ENCODE measurements around the gene TIPRL.

TIPRL gene

DNA sequence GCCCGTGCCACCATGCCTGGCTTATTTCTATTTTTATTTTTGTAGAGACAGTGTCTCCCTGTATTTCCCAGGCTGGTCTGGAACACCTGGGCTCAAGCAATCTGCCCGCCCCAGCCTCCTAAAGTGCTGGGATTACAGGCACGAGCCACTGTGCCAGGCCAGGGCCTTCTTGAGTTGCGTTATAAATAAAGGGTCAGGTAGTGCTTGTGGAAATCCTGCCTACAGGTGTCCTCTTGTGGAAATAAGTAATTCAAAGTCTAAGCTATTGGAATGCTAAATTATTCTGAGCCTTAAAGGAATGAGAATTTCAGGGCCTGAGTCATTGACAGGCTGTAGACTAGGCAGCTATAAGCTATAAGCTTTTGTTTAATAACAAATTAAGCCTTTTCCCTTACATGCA, 38.9 kb downstream of the TIPRL start:
- DNase-seq = no peak

DNA sequence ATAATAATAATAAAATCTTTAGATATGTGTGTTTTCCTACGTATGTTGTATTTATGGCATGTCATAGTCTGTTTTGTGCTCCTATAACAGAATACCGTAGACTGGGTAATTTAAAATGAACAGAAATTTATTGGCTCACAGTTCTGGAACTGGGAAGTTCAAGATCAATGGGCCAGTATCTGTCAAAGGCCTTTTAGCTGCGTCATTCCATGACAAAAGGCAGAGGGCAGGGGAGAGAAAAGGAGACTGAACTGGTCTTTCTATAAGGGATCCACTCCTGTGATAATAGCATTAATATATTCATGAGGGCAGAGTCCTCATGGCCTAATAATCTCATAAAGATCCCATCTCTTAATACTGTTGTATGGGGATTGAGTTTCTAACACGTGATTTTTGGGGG, 39.9 kb downstream of the TIPRL start:
- no peak for DNase-seq

DNA sequence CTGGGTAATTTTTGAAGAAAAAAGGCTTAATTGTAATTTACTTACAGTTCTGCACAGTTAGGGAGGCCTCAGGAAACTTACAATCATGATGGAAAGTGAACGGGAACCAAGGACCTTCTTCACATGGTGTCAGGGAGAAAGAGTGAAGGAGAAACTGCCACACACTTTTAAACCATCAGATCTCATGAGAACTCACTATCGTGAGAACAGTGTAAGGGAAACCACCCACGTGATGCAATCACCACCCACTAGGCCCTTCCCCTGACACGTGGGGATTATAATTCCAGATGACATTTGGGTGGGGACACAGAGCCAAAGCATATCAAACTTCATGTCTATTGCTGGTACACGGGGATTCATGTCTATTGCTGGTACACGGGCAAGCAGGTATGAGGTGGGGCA, 41.7 kb downstream of the TIPRL start:
- no peak for DNase-seq

DNA sequence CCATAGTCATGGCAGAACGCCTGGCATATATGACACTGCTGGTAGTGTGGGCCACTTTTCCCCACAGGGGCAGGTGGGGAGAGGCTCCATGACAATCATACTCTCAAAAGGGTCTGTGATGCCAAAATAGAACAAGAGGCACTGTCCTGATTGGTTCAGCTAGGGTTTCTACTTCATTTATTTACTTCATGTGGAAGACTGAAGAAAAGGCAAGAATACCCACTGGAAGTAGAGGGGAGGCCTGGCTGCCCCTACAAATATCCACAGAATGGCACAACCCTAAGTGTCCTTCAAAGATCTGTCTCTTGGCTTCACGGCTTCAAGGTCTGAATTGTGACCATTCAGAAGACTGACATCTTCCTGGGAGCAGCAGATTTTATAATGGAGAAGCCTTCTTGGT, 42.5 kb downstream of the TIPRL start:
- no peak for DNase-seq

DNA sequence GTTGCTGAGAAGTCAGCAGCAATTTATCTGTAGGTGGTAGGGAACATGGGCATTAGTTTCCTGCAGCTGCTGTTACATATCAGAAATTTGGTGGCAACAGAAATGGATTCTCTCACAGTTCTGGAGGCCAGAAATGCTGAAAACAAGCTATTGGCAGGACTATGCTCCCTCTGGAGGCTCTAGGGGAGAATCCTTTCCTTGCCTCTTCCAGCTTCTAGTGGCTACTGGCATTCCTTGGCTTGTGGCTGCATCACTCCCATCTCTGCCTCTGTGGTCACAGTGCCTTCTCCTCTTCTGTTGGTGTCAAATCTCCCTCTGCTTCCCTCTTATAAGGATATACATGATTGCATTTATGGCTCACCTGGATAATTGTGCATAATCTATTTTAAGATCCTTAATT, 44.5 kb downstream of the TIPRL start:
- DNase-seq = no peak

DNA sequence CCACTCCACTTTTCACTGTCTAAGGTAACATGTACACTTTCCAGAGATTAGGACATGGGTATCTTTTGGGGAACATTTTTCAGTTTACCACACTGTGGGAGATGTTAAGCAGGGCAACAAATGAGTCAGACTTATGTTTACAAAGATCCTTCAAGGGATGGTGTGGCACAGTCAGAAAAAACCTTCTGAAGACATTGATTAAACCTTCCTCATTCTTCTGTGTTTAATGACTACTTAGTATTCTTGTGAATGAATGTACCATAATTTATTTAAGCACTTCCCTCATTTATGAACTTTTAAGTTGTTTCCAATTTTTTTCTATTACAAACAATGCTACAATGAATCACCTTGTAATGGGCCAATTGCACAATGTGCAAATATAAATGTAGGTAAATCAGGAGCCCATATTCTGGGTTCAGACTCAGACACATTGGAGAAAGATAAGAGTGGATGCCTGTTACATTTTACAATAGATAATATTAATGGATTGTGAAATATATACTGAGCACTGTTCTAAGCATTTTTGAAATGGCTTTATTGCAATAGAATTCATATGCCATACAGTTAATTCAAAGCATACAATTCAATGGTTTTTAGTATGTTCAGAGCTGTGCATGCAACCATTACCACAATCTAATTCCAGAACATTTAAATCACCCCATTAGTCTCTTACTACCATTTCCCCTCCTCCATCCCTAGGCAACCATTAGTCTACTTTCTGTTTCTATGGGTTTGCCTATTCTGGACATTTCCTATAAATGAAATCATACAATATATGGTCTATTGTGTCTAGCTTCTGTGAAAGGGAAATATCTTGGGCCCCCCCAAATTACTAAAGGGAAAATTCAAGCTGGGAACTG, 45.1 kb downstream of the TIPRL start:
- DNase-seq = peak; percentile 87

DNA sequence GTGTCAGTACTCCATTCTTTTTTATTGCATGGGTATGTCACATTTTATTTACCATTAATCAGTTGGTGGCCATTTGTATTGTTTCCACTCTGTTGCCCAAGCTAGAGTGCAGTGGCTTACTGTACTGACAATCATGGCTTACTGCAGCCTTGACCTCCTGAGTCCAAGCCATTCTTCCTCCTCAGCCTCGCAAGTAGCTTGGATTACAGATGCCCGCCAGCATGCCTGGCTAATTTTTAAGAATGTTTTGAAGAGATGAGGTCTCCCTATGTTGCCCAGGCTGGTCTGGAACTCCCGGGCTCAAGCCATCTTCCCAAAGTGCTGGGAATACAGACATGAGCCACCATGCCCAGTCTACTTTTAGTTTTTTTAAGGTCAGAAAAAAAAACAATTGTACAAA, 46.2 kb downstream of the TIPRL start:
- DNase-seq = no peak

DNA sequence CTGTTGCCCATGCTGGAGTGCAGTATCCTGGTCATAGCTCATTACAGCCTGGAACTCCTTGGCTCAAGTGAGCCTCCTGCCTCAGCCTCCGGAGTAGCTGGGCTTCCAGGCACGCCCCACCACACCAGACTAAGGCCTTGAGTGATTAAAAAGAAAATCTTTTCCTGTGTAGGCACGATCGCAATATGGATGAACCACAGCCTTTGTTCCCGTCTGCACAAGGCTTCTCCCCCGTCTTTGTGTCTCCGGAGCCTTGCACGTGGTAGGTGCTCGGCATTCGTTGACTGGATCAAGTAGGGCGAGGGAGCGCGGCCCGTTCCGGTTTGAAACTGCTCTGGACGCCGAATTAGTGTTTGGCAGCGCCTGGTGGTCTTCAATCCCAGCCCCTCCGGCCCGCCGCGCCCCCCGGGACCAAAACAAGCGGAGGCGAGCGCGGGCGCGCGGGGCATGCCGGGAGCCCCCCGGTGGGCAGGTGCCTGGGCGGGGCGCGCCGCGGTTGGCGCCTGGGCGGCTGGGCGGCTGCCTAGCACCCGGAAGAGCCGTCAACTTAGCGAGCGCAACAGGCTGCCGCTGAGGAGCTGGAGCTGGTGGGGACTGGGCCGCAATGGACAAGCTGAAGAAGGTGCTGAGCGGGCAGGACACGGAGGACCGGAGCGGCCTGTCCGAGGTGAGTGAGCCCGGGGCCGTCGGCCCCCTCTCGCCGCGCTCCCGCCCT, 46.9 kb downstream of the TIPRL start, which contains the start of gene SFT2D2:
SFT2D2 (plus strand) TSS at position 529 of the 715 bp plus-strand sequence; CDS start at position 605, 76 bp downstream.
- DNase-seq = peak; percentile 64

DNA sequence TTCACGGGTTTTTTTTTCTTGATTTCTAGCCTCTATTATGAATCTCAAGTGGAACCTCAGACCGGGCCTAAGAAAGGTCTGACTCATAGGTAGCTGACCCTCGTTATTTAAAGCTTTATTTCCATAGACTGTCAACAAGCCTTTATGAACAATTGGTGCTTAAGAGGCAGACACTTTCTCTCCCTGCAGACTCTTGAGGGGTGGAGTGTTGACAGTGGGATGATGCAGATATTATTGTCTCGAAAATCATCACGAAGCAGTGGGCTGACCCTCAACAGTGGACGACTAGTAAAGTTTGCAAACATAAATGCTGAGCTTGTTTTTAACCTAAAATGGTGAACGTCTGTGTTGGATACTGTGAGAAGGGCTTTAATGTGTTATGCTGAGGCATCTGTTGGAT, 48.9 kb downstream of the TIPRL start:
- DNase-seq = no peak

DNA sequence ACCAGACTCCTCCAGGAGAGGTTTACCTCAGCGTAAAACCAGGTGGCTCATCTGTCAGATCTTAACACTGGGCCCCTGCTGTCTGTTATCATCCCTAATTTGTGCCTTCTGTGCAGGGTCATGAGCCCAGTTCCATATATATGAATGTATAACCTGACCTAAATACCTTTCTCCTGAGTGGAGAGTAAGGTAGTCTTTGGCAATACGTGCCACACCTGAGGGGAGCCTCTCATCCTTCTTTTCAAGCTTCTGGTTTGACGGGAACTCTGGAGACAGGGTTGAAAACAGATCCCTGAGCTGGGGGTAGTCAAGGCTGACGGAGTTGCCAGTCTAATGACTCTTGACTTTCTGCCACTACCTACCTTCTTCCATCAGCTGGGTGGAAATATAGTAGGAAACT, 51.1 kb downstream of the TIPRL start:
- DNase-seq = no peak

DNA sequence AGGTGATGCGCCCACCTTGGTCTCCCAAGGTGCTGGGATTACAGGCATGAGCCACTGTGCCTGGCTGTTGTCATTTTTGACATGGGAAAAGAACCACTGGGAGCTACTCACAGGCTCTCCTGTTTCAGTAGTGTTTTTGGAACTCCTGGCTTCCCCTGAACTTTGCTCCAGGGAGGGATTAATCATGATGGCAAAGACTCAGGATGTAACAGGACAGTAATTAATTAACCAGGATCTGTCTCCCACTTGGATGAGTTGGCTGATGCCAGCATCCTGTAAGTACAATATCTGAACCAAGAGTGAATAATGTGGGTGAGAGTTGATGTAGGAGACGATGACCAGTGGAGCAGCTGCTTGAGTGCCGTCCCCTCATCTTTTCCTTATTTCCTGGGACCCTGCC, 51.9 kb downstream of the TIPRL start:
- DNase-seq = no peak

DNA sequence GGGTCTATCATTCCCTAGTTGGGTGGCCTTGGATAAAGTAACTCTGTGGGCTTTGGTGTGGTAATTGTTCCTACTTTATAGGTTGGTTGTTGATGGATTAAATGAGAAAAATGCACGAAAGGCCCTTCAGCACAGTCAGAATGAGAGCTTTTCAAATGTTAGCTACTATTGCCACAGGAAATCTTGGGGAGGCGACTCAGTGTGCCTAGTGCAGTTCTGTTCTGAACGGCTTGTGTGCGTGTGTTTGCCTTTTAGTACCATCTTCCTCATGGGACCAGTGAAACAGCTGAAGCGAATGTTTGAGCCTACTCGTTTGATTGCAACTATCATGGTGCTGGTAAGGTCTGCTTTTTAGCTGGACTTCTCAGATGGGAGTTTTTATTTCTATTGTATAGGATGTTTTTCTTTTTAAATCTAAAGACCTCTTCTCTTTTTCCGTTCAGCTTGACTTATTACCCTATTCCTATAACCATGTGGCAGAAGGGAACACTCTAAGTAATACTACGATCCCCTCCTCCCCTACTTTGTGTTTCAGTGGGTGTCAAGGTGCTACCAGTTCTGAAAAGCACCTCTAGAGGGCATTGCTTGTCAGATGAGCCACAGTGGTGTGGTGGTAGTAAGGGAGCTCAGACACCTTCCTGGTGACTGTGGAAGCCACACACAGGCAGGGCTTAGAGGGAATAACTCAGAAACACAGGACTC, 56.2 kb downstream of the TIPRL start:
- DNase-seq = peak; percentile 52

DNA sequence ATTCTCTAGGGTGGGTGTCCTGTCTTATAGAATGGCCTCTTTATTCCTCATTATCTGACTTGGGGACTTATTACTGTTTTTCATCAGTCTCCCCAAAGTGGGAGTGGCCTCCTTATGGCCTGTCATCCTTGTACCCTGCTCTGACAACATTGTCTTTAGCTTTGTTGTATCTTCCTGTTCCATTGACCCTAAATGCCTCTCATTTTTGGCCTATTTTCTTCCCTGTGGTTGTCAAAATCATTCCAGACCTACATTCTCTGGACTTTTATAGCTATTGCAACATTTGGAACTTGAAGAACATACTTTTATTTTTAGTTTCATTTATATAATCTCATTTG, 56.8 kb downstream of the TIPRL start:
- peak; percentile 38 for DNase-seq

DNA sequence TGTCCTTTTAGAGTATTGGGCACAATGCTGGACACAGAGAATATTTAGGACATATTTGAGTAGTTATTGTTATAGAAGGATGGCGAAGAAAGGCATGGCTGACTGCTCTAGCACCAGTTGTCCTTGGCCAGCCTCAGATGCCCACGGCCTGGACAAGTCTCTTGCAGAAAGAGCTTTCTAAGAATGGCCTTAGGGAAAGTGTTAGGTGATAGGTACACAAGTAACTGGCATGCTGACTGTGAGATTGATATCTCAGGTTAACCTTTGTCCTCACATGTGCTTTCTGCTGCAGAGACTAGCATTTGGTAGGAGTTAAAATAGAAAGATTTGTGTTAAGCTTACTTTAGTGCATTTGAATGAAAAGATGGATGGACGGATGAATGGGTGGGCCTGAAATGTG, 57.2 kb downstream of the TIPRL start:
- DNase-seq = no peak

DNA sequence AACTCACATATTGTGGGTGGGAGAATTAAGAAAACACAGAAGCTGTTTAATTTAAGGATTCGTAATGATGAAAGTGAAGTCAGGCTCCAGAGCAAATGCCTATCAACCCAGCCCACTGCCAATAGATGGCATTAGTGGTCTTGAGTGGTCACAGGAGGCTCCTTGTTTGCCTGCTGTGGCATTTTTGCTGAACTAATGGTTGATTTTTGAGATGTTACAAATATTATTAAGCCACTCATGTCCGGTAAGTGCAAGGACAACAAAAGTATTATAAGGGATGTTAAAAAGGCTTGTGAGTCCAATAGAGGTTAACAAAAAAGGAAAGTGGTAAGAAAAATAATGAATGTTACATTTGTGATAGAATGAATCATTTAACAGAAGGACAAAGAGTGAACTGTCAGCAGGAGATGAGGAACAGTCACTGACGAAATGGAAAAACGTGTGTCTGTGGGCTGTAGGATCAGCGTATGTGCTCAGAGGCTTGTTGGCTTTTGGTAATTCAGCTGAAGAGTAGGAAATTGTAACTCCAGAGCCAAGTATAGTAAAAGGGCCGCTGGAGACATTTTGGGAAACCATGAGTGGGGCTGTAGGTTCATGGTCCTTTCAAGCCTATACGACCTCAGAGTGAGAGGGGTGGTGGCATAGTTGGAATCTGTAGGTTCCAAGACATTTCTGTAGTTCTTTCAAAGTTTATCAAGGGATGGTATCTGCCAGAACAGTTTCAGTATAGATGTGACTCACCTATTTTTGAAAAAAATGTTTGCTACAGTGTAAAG, 58.3 kb downstream of the TIPRL start:
- DNase-seq = no peak

DNA sequence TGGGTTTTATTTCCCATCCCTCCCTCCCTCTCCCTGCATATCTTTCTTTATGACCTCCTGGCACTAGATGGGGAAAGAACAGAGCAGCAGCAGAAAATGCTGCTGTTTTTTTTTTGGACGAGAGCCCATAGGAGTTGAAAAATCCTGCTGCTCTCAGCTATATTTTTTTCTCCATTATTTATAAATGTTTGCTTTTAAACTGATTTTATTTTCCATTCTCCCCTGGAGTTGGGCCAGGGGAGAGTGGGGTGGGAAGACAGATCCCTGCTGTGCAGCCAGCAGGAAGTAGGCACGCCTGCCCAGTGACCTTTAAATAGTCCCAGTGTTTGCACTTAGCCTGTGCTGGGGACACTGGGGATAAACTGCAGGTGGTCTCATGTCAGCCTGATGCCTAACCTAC, 64.4 kb downstream of the TIPRL start:
- DNase-seq = no peak

DNA sequence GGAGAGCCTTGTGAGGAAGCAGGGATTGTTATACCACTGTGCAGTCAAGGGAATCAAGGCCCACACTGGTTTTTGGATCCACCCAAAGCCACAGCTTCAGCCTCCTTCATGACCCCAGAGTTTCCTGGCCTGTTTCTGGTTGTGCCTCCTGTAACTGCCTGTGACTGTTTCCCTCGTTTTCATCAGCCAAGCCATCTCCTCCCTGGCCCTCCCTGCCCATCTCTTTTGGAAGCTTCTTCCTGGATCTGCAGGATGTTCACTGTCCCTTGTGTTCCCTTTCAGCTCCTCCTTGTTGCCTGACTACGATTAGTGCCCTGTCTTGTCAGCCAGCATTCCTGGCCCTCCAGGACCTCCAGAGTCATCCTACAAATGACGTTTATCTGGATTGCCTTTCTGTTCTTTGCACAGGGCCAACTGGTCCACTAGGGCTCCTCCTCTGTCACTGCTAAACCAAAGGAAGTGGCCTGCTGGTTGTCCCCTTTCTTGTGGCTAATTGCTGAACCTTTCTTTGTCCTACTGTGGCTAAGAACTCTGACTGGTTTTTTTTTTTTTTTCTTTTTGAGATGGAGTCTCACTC, 65.0 kb downstream of the TIPRL start:
- DNase-seq = peak; percentile 28

DNA sequence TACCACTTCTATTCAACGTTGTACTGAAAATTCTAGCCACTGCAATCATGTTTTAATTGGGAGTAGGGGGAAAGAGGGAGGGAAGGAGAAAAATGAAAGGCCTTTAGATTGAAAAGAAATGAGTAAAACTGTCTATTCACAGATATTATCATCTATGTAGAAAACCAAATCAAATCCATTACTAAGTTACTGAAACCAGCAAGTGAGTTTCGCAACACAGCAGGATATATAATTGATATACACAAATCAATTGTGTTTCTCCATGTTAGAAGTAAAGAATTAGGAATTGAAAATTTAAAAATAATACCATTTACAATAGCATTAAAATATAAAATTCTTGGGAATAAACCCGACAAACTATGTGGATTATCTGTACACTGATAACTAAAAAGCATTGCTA, 66.3 kb downstream of the TIPRL start:
- DNase-seq = no peak

DNA sequence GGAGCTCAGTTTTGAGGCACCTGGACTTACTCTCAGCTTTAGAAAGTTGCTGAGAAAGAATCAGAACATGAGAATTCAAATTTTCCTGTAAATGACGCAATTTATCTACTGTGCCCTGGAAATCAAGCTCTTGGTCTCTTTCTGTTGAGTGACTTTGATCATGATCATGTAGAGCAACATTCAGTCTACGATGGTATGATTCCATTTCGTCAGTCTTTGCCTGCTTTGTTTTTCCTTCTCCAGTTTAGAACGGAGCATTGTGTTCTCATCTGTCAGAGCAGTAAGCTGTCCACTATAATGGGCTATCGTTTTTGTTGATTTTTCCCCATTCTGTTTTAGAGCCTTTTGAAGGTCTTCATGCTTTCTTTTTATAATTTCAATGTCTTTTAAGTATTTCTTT, 67.7 kb downstream of the TIPRL start:
- DNase-seq = no peak

All from fibroblast of upper back skin (primary cell).